Fibroblast of skin of left biceps (primary cell): ENCODE data around the gene SLC35F5.
"Not testable (repeated sequence)": the region's sequence is repeated elsewhere in the genome, so short reads cannot be mapped to it uniquely, and the experiment has no call there.

ENCODE experiments used
- DNase-seq, 2 experiments: peaks; one replicate each; pipeline ENCODE4 v3.0.0-alpha.2; 2013; ENCODE audit warnings: low read depth in 2 of 2

The SLC35F5 gene

GRCh38 chr2:113755835-113756354, 547 bp downstream of the SLC35F5 start:
- DNase-seq: no peak

- no peak for DNase-seq
These were observed 1.2 kb downstream of the SLC35F5 start for GRCh38 chr2:113755035-113755834.

GRCh38 chr2:113754160-113754559, 2.3 kb downstream of the SLC35F5 start:
- no peak for DNase-seq

- DNase-seq: no peak
These were observed 6.1 kb downstream of the SLC35F5 start for GRCh38 chr2:113750385-113750784.

GRCh38 chr2:113741091-113741490, 15.4 kb downstream of the SLC35F5 start:
- DNase-seq: no peak

- no peak for DNase-seq
These were observed 16.6 kb downstream of the SLC35F5 start for GRCh38 chr2:113739849-113740248.

GRCh38 chr2:113734185-113734584, 22.3 kb downstream of the SLC35F5 start:
- DNase-seq: no peak

GRCh38 chr2:113724010-113724409, 32.4 kb downstream of the SLC35F5 start:
- DNase-seq: no peak

GRCh38 chr2:113723411-113723810, 33.0 kb downstream of the SLC35F5 start:
- DNase-seq: no peak

GRCh38 chr2:113720167-113720566, 36.3 kb downstream of the SLC35F5 start:
- DNase-seq: no peak

- DNase-seq: no peak
These were observed 40.2 kb downstream of the SLC35F5 start for GRCh38 chr2:113716291-113716690.

GRCh38 chr2:113712941-113713340, 43.5 kb downstream of the SLC35F5 start:
- no peak for DNase-seq

- DNase-seq: no peak
These were observed 44.6 kb downstream of the SLC35F5 start for GRCh38 chr2:113711851-113712250.

- no peak for DNase-seq
These were observed 47.4 kb downstream of the SLC35F5 start for GRCh38 chr2:113709022-113709421.

GRCh38 chr2:113707106-113707505, 49.3 kb downstream of the SLC35F5 start:
- no peak for DNase-seq

GRCh38 chr2:113705982-113706523, 50.4 kb downstream of the SLC35F5 start:
- DNase-seq: no peak

- not testable (repeated sequence) for DNase-seq
These were observed 52.0 kb downstream of the SLC35F5 start for GRCh38 chr2:113704300-113704993.

GRCh38 chr2:113703386-113704299, 52.8 kb downstream of the SLC35F5 start:
- DNase-seq: no peak

- DNase-seq: no peak
These were observed 56.1 kb downstream of the SLC35F5 start for GRCh38 chr2:113700186-113700841.

GRCh38 chr2:113698892-113699447, 57.5 kb downstream of the SLC35F5 start:
- DNase-seq: no peak

GRCh38 chr2:113698251-113698650, 58.2 kb downstream of the SLC35F5 start:
- not testable (repeated sequence) for DNase-seq
